Glutamatergic neuron (in vitro differentiated cells): ENCODE results near the gene WNT2. TPM values are rescaled to one million over a fixed set of nuclear protein-coding genes. Genes with fewer than 3 reads are reported as not detected.

Source experiments
- DNase-seq: peaks from one replicate; pipeline ENCODE4 v3.0.0; 2022
- H3K27ac Mint-ChIP-seq: one replicate; pipeline ENCODE4 v1.8.0; 2020; ENCODE audit warnings: mild to moderate bottlenecking, mixed read lengths, inconsistent platforms; ENCODE audit not compliant: unreplicated experiment
- H3K27me3 Mint-ChIP-seq: one replicate; pipeline ENCODE4 v1.8.0; 2020; ENCODE audit warnings: mild to moderate bottlenecking, moderate library complexity, mixed read lengths, inconsistent platforms; ENCODE audit not compliant: unreplicated experiment
- H3K36me3 Mint-ChIP-seq: one replicate; pipeline ENCODE4 v1.8.0; 2020; ENCODE audit warnings: mild to moderate bottlenecking, mixed read lengths, inconsistent platforms; ENCODE audit not compliant: unreplicated experiment
- H3K4me1 Mint-ChIP-seq: one replicate; pipeline ENCODE4 v1.8.0; 2020; ENCODE audit warnings: mild to moderate bottlenecking, low read depth, mixed read lengths, inconsistent platforms; ENCODE audit not compliant: unreplicated experiment
- H3K4me3 Mint-ChIP-seq: one replicate; pipeline ENCODE4 v1.8.0; 2020; ENCODE audit warnings: mild to moderate bottlenecking, mixed read lengths, inconsistent platforms; ENCODE audit not compliant: unreplicated experiment
- H3K9me3 Mint-ChIP-seq: one replicate; pipeline ENCODE4 v1.8.0; 2020; ENCODE audit warnings: mild to moderate bottlenecking, moderate library complexity, mixed read lengths, inconsistent platforms; ENCODE audit not compliant: unreplicated experiment
- CTCF ChIP-seq: fragments of 200-600 bp; sonication (generic); IDR thresholded peaks from one replicate; pipeline ENCODE4 v1.5.0; 2021; ENCODE audit not compliant: partially characterized antibody, unreplicated experiment
- total RNA-seq: library from RNA; stranded (reverse); fragmentation: NEBNext Ultra II Directional; extraction: Animal tissue kit (Norgen Biotek cat#: 25700); gene quantifications from one replicate; pipeline ENCODE4 v1.2.1, GENCODE V29; 2021; ENCODE audit not compliant: unreplicated experiment

Gene WNT2
- total RNA-seq, 1 donor from 2014 or later = not detected

DNA sequence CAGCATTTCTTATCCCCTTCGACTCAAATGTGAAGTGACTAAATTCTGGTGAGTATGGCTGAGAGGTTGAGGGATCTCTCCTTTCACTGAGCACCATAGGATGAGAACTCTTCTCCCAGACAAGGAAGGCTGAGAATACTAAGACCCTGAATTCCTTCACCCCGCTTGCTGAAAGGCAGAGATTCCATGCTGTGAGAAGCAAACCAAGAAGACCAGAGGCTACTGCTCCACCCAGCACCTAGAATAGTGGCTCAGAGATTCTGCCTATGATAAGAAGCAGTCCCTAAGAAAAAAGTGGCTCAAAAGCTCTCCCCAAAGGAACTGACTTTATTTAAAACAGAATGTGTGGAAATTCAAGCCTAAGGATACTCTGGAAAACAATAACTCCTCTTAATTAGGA, 26.7 kb upstream of the WNT2 start:
- no peaks in the 10 kb centered on the region for H3K27me3 Mint-ChIP-seq
- H3K36me3 Mint-ChIP-seq = no peaks in the 10 kb centered on the region
- no peak overlapping the region for H3K27ac Mint-ChIP-seq
- no peak for DNase-seq
- no peaks in the 10 kb centered on the region for H3K9me3 Mint-ChIP-seq
- no peak overlapping the region for H3K4me3 Mint-ChIP-seq
- TF ChIP-seq CTCF = no peak
- no peaks in the 10 kb centered on the region for H3K4me1 Mint-ChIP-seq

DNA sequence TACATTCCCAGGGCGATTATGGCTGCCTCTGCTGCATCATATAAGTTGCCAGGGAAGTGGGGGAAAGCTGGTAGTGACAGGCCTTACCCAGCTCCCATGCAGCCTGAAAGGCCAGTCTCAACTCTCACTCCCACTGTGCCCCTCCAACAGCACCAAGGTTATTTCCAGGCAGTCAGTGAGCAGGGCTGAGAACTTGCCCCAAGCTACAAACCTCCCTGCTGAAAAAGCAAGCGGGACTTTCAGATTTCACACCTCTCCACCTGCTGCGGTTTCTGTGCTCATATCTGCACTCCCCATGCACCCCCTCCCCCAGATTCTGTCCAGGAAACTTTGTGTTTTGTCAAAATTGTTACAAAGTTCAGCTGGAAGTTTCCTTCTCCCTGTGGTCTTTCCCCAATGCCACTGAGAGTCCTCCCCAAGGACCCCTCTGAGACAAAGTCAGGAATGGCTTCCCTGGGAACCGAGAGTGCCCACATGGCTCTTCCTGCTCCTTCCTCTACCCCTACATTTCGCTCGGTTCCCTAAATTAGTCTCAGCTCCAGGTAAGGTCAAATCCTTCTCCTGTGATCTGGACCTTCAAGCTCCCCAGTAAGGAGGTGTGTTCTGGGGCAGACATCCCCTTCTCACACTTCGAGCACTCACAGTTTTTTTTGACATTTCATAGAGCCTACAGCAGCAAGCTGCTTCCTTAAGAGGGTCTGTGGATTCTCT, 25.3 kb upstream of the WNT2 start:
- Mint-ChIP-seq H3K36me3 (no peaks in the 10 kb centered on the region), H3K27ac (no peak overlapping the region), H3K4me1 (no peaks in the 10 kb centered on the region), H3K4me3 (no peak overlapping the region), H3K27me3 (no peaks in the 10 kb centered on the region), H3K9me3 (no peaks in the 10 kb centered on the region)
- DNase-seq = no peak
- no peak for TF ChIP-seq CTCF

DNA sequence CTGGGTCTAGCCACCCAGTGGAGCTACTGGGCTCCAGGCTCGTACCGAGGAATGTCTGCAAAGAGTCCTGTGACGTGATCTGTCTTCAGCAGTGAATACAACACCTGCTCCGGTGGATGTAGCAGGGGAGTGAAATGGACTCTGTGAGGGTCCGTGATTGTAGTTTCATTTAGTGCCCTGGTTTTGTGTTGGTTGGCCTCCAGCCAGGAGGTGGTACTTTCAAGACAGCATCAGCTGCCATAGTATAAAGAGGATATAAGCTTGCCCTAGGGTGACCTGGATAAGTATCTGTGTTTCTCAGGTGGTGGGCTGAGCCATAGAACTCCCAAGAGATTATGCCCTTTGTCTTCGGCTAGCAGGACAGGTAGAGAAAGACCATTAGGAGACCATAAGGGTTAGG, 24.6 kb upstream of the WNT2 start:
- no peaks in the 10 kb centered on the region for H3K27me3 Mint-ChIP-seq
- no peak overlapping the region for H3K4me3 Mint-ChIP-seq
- H3K9me3 Mint-ChIP-seq = no peaks in the 10 kb centered on the region
- H3K4me1 Mint-ChIP-seq = no peaks in the 10 kb centered on the region
- no peak for TF ChIP-seq CTCF
- H3K27ac Mint-ChIP-seq = no peak overlapping the region
- no peaks in the 10 kb centered on the region for H3K36me3 Mint-ChIP-seq
- DNase-seq = no peak

- no peaks in the 10 kb centered on the region for H3K36me3 Mint-ChIP-seq
- H3K4me3 Mint-ChIP-seq = no peak overlapping the region
- no peak overlapping the region for H3K27ac Mint-ChIP-seq
- TF ChIP-seq CTCF = no peak
- H3K4me1 Mint-ChIP-seq = no peaks in the 10 kb centered on the region
- no peaks in the 10 kb centered on the region for H3K9me3 Mint-ChIP-seq
- DNase-seq = no peak
- no peaks in the 10 kb centered on the region for H3K27me3 Mint-ChIP-seq
These were observed 23.3 kb upstream of the WNT2 start for GRCh38 chr7:117346161-117346560.

DNA sequence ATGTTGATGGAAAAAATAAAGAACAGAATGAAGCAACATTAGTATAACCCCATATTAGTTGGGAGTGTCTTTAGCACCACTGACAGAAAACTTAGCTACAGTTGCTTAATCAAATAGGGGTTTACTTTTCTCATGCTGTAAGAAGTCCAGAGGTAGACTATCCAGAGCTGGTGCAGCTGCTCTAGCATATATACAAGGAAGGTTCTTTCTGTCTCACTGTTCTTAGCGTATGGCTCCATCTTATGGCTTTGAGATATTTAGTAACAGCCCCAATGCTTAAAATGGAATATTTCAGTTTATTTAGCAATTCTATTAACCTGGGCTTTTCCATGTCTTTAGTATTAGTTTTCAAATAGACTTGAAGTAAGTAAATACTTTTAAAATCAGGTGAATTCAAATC, 15.2 kb upstream of the WNT2 start:
- no peak overlapping the region for H3K4me3 Mint-ChIP-seq
- peaks cover 2% of the 10 kb centered on the region for H3K27me3 Mint-ChIP-seq
- no peaks in the 10 kb centered on the region for H3K9me3 Mint-ChIP-seq
- H3K36me3 Mint-ChIP-seq = no peaks in the 10 kb centered on the region
- H3K27ac Mint-ChIP-seq = no peak overlapping the region
- no peak for TF ChIP-seq CTCF
- H3K4me1 Mint-ChIP-seq = no peaks in the 10 kb centered on the region
- no peak for DNase-seq
